Right lobe of liver (tissue), 6 donors: ENCODE data around the gene PTPRN2. TPM values are rescaled to one million over a fixed set of nuclear protein-coding genes. Genes with fewer than 3 reads are reported as not detected.

Source experiments
- ATAC-seq, 4 donors: fragments of 200-7000 bp; cut with Tn5 transposase; one replicate each; pipeline ENCODE4 v1.9.1; 2020; ENCODE audit warnings: mild to moderate bottlenecking in 4 of 4, moderate library complexity in 4 of 4
- DNase-seq, 3 donors: peaks; one replicate each; pipeline ENCODE4 v3.0.0-alpha.2; 2020
- H3K27ac ChIP-seq, 3 donors: fragments of 200-600 bp; one replicate each; pipeline ENCODE4 v1.8.0; 2022
- H3K27me3 ChIP-seq, 2 donors: fragments of 200-600 bp; one replicate each; pipeline ENCODE4 v1.8.0; 2022
- H3K36me3 ChIP-seq, 4 donors: fragments of 200-600 bp; sonication (generic) in 1 of 4; one replicate each; pipeline versions ENCODE4 v1.5.1 to v1.8.0; 2017 to 2022; ENCODE audit warnings: control low read depth in 1 of 4
- H3K4me1 ChIP-seq, 4 donors: fragments of 200-600 bp; sonication (generic) in 1 of 4; one replicate each; pipeline versions ENCODE4 v1.5.1 to v1.8.0; 2017 to 2022; ENCODE audit warnings: control low read depth in 1 of 4
- H3K4me3 ChIP-seq, 3 donors: fragments of 200-600 bp; one replicate each; pipeline ENCODE4 v1.8.0; 2022
- H3K9me3 ChIP-seq, 4 donors: fragments of 200-600 bp; sonication (generic) in 1 of 4; one replicate each; pipeline versions ENCODE4 v1.5.1 to v1.8.0; 2017 to 2022; ENCODE audit warnings: control low read depth in 1 of 4
- POLR2A ChIP-seq: fragments of 450-650 bp; IDR thresholded peaks from one replicate; pipeline ENCODE4 v1.6.1; 2017; ENCODE audit warnings: antibody characterized with exemption, mild to moderate bottlenecking
- WGBS: methylation state at CpG from one replicate; pipeline ENCODE4 v1.1.6; 2018; ENCODE audit warnings: low coverage, low lambda C conversion rate; ENCODE audit not compliant: insufficient coverage; ENCODE audit errors: missing lambda C conversion rate; 5-methylcytosine and 5-hydroxymethylcytosine counted together
- intact Hi-C, 2 donors: fragments of 100-400 bp; cut with DNase I; formaldehyde crosslinking; loops; one replicate each; pipeline versions ENCODE4 v1.11.2 to v1.14.1; 2022
- total RNA-seq, 6 experiments: library from RNA; depleted of rRNA in 2 of 6; stranded (reverse); fragments of >200 nt in 2 of 6; fragmentation: NEBNext Ultra II Directional in 3 of 6; extraction: Animal tissue kit (Norgen Biotek cat#: 25700) in 3 of 6; gene quantifications; one replicate each; pipeline versions ENCODE4 v1.1.0 to v1.2.4, GENCODE V29; 2016 to 2023
- TF ChIP-seq, protein P1 (sequence below), 4 donors: fragments of 200-600 bp in 3 of 4; fragments of 450-650 bp in 1 of 4; IDR thresholded peaks; one replicate each; pipeline versions ENCODE4 v1.5.1 to v1.8.0; 2016 to 2022; ENCODE audit warnings: antibody characterized with exemption in 4 of 4, mild to moderate bottlenecking in 2 of 4
- donor health status: DM: no; HTN: yes; CAD: no.
- donor health status: DM: no; HTN: no; CAD: no.
- donor health status: DM: no; HTN: no; CAD: no.
- donor health status: DM: no; HTN: yes; CAD: no.
- donor health status: DM: no; HTN: yes; CAD: no.

Gene PTPRN2
- total RNA-seq, 6 experiments from 2014 or later, result 0.15 to 0.87 (median 0.67) TPM

DNA sequence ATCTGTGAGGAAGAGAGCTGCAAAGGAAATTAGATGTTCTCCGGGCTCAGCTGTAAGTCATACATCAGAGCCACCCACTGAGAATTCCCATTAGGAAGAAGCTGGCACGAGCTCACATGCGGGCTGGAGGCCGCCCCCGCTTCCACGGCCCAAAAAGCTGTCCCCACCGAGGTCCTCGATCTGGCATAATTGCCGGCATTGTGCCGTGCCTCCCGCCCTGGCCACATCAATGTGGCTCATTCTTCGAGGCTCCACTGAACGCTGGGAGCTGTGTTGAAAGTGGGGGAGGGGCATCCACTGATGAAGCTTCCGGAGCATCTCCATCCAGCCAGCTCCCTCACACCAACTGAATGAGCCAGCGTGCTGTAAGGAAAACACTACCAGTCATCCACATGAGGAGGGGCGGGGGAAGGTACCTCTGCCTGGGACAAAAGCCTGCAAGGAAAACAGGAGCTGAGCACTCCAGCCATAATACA, 173.1 kb downstream of the PTPRN2 start:
- H3K27me3 ChIP-seq, result no peaks in the 10 kb centered on the region
- H3K27ac ChIP-seq, result no peak overlapping the region
- H3K36me3 ChIP-seq, result no peaks in the 10 kb centered on the region
- 83% methylated on average over 2 of the region's 16 CpGs for WGBS
- no peak overlapping the region for H3K4me3 ChIP-seq
- no peak for TF ChIP-seq POLR2A
- TF ChIP-seq, protein P1, sequence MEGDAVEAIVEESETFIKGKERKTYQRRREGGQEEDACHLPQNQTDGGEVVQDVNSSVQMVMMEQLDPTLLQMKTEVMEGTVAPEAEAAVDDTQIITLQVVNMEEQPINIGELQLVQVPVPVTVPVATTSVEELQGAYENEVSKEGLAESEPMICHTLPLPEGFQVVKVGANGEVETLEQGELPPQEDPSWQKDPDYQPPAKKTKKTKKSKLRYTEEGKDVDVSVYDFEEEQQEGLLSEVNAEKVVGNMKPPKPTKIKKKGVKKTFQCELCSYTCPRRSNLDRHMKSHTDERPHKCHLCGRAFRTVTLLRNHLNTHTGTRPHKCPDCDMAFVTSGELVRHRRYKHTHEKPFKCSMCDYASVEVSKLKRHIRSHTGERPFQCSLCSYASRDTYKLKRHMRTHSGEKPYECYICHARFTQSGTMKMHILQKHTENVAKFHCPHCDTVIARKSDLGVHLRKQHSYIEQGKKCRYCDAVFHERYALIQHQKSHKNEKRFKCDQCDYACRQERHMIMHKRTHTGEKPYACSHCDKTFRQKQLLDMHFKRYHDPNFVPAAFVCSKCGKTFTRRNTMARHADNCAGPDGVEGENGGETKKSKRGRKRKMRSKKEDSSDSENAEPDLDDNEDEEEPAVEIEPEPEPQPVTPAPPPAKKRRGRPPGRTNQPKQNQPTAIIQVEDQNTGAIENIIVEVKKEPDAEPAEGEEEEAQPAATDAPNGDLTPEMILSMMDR (IDR thresholded peaks at IDR 0.05), result no peak
- intact Hi-C loops, result no loop called here
- no peaks in the 10 kb centered on the region for H3K4me1 ChIP-seq
- DNase-seq (no peak), ATAC-seq (no peak)
- H3K9me3 ChIP-seq, result no peaks in the 10 kb centered on the region

DNA sequence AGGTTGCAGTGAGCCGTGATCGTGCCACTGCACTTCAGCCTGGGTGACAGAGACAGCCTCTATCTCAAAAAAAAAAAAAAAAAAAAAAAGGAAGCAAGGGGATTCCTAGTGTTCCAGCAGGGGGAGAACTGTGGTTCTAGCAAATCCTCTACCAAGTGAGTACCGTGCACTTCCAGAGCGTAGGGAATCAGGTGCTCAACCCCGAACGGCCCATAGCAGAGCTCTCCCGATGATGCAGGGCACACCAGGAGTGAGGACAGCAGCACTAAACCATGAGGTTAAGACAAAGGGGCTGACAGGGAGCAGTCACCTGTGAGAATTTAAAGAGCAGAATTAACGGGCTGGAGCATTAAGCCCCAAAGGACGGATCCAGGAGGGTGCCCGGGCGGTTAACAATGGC, 173.6 kb downstream of the PTPRN2 start:
- no peaks in the 10 kb centered on the region for H3K4me1 ChIP-seq
- intact Hi-C loops, result no loop called here
- H3K4me3 ChIP-seq, result no peak overlapping the region
- H3K27me3 ChIP-seq, result no peaks in the 10 kb centered on the region
- 60% methylated on average over 2 of the region's 11 CpGs for WGBS
- no peaks in the 10 kb centered on the region for H3K36me3 ChIP-seq
- TF ChIP-seq, protein P1 (IDR thresholded peaks at IDR 0.05), result no peak
- no peak for TF ChIP-seq POLR2A
- DNase-seq, result no peak
- ATAC-seq, result no peak
- no peak overlapping the region for H3K27ac ChIP-seq
- no peaks in the 10 kb centered on the region for H3K9me3 ChIP-seq

DNA sequence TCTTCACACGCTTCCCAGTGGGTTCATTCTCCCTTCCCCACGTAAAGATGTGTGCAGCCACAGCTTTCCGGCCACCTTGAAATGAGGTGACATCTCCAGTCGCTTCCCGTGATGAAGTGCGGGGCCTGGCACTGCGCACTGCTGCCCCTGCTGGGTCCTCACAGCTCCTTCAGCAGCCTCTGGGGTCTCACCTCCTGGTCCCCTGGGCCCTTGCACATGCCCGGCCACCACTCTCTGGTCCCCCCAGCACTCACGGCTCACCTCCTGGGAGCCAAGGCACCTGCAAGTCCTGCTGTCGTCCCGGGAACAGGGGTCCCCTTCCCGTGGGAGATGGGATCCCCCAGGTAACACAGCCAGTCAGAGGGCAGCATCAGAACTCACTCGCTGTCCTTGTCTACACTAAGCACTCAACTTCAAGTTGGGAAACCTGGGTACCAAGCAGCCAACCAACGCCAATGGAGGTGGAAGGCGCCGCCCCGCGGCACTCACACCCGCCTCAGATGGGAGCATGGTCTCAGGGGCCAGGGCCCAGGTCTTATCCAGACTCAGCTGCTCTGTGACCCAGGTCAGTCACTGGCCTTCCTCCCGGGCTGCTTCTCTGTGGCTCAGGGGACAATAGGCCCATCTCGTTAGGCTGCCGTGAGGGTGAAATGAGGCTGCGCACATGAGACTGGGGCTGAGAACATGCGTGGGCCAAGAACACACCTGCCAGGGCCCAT, 176.2 kb downstream of the PTPRN2 start:
- ATAC-seq (peak in 1 of 4 donors; percentile 14), DNase-seq (no peak)
- intact Hi-C loops, result no loop called here
- Histone ChIP-seq H3K4me1 (no peaks in the 10 kb centered on the region), H3K9me3 (no peaks in the 10 kb centered on the region), H3K36me3 (no peaks in the 10 kb centered on the region), H3K27ac (no peak overlapping the region), H3K4me3 (no peak overlapping the region), H3K27me3 (no peaks in the 10 kb centered on the region)
- WGBS, result 80% methylated on average over 9 of the region's 24 CpGs
- TF ChIP-seq, protein P1 (IDR thresholded peaks at IDR 0.05), result no peak
- TF ChIP-seq POLR2A, result no peak

DNA sequence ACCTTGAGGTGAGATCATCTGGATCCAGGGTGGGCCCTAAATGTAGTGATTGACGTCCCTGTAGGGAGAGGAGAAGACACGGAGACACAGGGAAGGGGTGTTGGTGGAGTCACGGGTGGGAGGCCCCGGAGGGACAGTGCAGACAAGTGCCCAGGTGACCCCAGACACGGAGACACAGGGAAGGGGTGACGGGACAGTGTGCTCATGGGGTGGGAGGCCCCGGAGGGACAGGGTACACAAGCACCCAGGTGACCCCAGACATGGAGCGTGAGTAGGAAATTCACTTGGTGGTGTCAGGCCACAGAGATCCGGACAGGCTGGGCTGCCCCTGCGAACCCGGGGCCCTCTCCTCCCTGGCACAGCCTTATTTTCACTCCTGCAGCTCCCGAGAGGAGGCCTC, 176.9 kb downstream of the PTPRN2 start:
- Histone ChIP-seq H3K4me3 (no peak overlapping the region), H3K27me3 (no peaks in the 10 kb centered on the region), H3K4me1 (no peaks in the 10 kb centered on the region), H3K9me3 (no peaks in the 10 kb centered on the region), H3K36me3 (no peaks in the 10 kb centered on the region), H3K27ac (no peak overlapping the region)
- peak in 2 of 4 donors; percentile 16 to 38 for ATAC-seq
- intact Hi-C loops, result no loop called here
- TF ChIP-seq, protein P1 (IDR thresholded peaks at IDR 0.05), result no peak
- TF ChIP-seq POLR2A, result no peak
- DNase-seq, result peak in 1 of 3 donors; percentile 46
- WGBS, result 50% methylated on average over 3 of the region's 12 CpGs
